GM23338 (cell line): Measurements from ENCODE around the gene LCN6.
"Not testable (repeated sequence)": the region's sequence is repeated elsewhere in the genome, so short reads cannot be mapped to it uniquely, and the experiment has no call there.

Experiments
- CTCF ChIP-seq, 2 experiments: fragments of 200-600 bp in 1 of 2; sonication (generic) in 1 of 2; conservative IDR thresholded peaks; 2 replicates each; pipeline versions ENCODE4 v1.5.1 to v1.6.1; 2016 to 2017; ENCODE audit warnings: antibody characterized with exemption in 2 of 2, low read depth in 2 of 2, mild to moderate bottlenecking in 2 of 2, moderate library complexity in 1 of 2
- ETS1 ChIP-seq: IDR thresholded peaks from 2 replicates; pipeline ENCODE4 v1.6.1; 2016; ENCODE audit warnings: antibody characterized with exemption
- EZH2 ChIP-seq: fragments of 200-600 bp; sonication (generic); IDR thresholded peaks from one replicate; pipeline ENCODE4 v1.8.0; 2017; ENCODE audit warnings: antibody characterized with exemption, mild to moderate bottlenecking, low read depth; ENCODE audit not compliant: unreplicated experiment
- EZH2phosphoT487 ChIP-seq: fragments of 200-600 bp; sonication (generic); IDR thresholded peaks from one replicate; pipeline ENCODE4 v1.8.1; 2018; ENCODE audit warnings: antibody characterized with exemption; ENCODE audit not compliant: unreplicated experiment
- JUNB ChIP-seq: IDR thresholded peaks from one replicate; pipeline ENCODE4 v1.6.1; 2016; ENCODE audit warnings: antibody characterized with exemption; ENCODE audit not compliant: unreplicated experiment
- NANOG ChIP-seq: IDR thresholded peaks from 2 replicates; pipeline ENCODE4 v1.6.1; 2016; ENCODE audit warnings: antibody characterized with exemption, borderline replicate concordance
- POLR2AphosphoS5 ChIP-seq: IDR thresholded peaks from 2 replicates; pipeline ENCODE4 v1.6.1; 2016; ENCODE audit warnings: antibody characterized with exemption, low read depth
- STAT1 ChIP-seq: IDR thresholded peaks from one replicate; pipeline ENCODE4 v1.6.1; 2016; ENCODE audit warnings: antibody characterized with exemption; ENCODE audit not compliant: unreplicated experiment
- ZNF114 ChIP-seq: fragments of 250-450 bp; sonication (Bioruptor Pico); IDR thresholded peaks from 2 replicates; pipeline ENCODE4 v1.5.0; 2020; ENCODE audit warnings: mild to moderate bottlenecking, moderate library complexity
- ZNF331 ChIP-seq: fragments of 250-450 bp; sonication (Bioruptor Pico); IDR thresholded peaks from 2 replicates; pipeline ENCODE4 v1.5.0; 2020; ENCODE audit warnings: low read depth, mild to moderate bottlenecking, moderate library complexity
- TF ChIP-seq, protein P1 (sequence below): IDR thresholded peaks from one replicate; pipeline ENCODE4 v1.6.1; 2018; ENCODE audit warnings: antibody characterized with exemption; ENCODE audit not compliant: unreplicated experiment

GRCh38 chr9:136711219-136711648 lies 37.1 kb downstream of the LCN6 start:
- TF ChIP-seq EZH2; CTCF (conservative IDR thresholded peaks at IDR 0.05; ENCODE audit: low read depth in 2 of 2); NANOG; JUNB; EZH2phosphoT487; POLR2AphosphoS5; ZNF114 (CRISPR knock-in tag); ETS1; ZNF331 (CRISPR knock-in tag); STAT1: not testable (repeated sequence)
- TF ChIP-seq, protein P1, sequence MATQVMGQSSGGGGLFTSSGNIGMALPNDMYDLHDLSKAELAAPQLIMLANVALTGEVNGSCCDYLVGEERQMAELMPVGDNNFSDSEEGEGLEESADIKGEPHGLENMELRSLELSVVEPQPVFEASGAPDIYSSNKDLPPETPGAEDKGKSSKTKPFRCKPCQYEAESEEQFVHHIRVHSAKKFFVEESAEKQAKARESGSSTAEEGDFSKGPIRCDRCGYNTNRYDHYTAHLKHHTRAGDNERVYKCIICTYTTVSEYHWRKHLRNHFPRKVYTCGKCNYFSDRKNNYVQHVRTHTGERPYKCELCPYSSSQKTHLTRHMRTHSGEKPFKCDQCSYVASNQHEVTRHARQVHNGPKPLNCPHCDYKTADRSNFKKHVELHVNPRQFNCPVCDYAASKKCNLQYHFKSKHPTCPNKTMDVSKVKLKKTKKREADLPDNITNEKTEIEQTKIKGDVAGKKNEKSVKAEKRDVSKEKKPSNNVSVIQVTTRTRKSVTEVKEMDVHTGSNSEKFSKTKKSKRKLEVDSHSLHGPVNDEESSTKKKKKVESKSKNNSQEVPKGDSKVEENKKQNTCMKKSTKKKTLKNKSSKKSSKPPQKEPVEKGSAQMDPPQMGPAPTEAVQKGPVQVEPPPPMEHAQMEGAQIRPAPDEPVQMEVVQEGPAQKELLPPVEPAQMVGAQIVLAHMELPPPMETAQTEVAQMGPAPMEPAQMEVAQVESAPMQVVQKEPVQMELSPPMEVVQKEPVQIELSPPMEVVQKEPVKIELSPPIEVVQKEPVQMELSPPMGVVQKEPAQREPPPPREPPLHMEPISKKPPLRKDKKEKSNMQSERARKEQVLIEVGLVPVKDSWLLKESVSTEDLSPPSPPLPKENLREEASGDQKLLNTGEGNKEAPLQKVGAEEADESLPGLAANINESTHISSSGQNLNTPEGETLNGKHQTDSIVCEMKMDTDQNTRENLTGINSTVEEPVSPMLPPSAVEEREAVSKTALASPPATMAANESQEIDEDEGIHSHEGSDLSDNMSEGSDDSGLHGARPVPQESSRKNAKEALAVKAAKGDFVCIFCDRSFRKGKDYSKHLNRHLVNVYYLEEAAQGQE, result not testable (repeated sequence)
